ENCODE data around the gene NUDT19.

Gene NUDT19

GRCh38 chr19:32647361-32647760 is 44.3 kb upstream of the NUDT19 start:
- DNase-seq: no peak
- Histone ChIP-seq H3K9me3 (replicated peaks; ENCODE audit: insufficient read depth, low read length) (no peaks in the 10 kb centered on the region), H3K79me2 (ENCODE audit: low read length) (no peaks in the 10 kb centered on the region), H3K4me2 (ENCODE audit: low read depth, low read length) (no peak overlapping the region), H4K20me1 (ENCODE audit: insufficient read depth, low read length) (no peaks in the 10 kb centered on the region), H3K27me3 (replicated peaks; ENCODE audit: insufficient read depth, low read length) (no peaks in the 10 kb centered on the region), H3K9ac (ENCODE audit: low read length) (no peak overlapping the region), H3K9me2 (replicated peaks; ENCODE audit: insufficient read depth, low read length) (no peaks in the 10 kb centered on the region), H3F3A (ENCODE audit: insufficient read depth, low read length) (no peaks in the 10 kb centered on the region), H3K36me3 (replicated peaks; ENCODE audit: insufficient read depth, low read length) (no peaks in the 10 kb centered on the region), H2AFZ (ENCODE audit: low read length) (no peak overlapping the region), H3K4me1 (ENCODE audit: low read length) (no peaks in the 10 kb centered on the region), H3K4me3 (ENCODE audit: low read length) (no peak overlapping the region), H3K27ac (ENCODE audit: low read length) (no peak overlapping the region)
- TF ChIP-seq EZH2phosphoT487 (IDR thresholded peaks at IDR 0.05; ENCODE audit: low read length) (no peak), EZH2 (optimal IDR thresholded peaks at IDR 0.05; ENCODE audit: low read depth, low read length) (no peak), CTCF (IDR thresholded peaks at IDR 0.05; ENCODE audit: low read length) (no peak)

DNA sequence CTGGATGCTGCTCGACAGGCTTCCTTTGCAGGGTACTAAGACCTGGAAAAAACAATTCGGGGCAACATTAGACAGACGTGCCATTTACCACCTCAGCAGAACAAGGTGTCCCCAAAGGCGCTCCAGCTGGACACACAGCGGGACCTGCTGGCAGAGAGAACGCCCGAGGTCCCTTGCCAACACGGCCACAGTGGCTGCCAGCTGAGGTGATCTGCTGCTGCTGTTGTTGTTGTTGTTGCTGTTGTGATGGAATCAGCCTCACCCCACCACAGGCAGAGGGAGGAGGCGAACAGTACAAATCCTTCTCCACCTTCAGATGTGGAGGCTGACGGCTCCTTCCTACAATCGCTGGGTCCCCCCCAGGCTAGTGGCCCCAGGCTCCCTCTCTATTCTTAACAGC is 41.9 kb upstream of the NUDT19 start:
- TF ChIP-seq EZH2 (optimal IDR thresholded peaks at IDR 0.05; ENCODE audit: low read depth, low read length): no peak
- no peak for TF ChIP-seq CTCF (IDR thresholded peaks at IDR 0.05; ENCODE audit: low read length)
- no peak for TF ChIP-seq EZH2phosphoT487 (IDR thresholded peaks at IDR 0.05; ENCODE audit: low read length)
- Histone ChIP-seq H3F3A (ENCODE audit: insufficient read depth, low read length) (no peaks in the 10 kb centered on the region), H3K4me1 (ENCODE audit: low read length) (no peaks in the 10 kb centered on the region), H3K4me2 (ENCODE audit: low read depth, low read length) (no peak overlapping the region), H3K9me3 (replicated peaks; ENCODE audit: insufficient read depth, low read length) (no peaks in the 10 kb centered on the region), H3K27me3 (replicated peaks; ENCODE audit: insufficient read depth, low read length) (no peaks in the 10 kb centered on the region), H3K4me3 (ENCODE audit: low read length) (no peak overlapping the region), H3K9me2 (replicated peaks; ENCODE audit: insufficient read depth, low read length) (no peaks in the 10 kb centered on the region), H2AFZ (ENCODE audit: low read length) (no peak overlapping the region), H3K9ac (ENCODE audit: low read length) (no peak overlapping the region), H3K36me3 (replicated peaks; ENCODE audit: insufficient read depth, low read length) (no peaks in the 10 kb centered on the region), H3K27ac (ENCODE audit: low read length) (no peak overlapping the region), H3K79me2 (ENCODE audit: low read length) (no peaks in the 10 kb centered on the region), H4K20me1 (ENCODE audit: insufficient read depth, low read length) (no peaks in the 10 kb centered on the region)
- DNase-seq: no peak

GRCh38 chr19:32650671-32651070 is 41.0 kb upstream of the NUDT19 start:
- H3K27ac ChIP-seq (ENCODE audit: low read length): no peak overlapping the region
- no peak overlapping the region for H3K4me2 ChIP-seq (ENCODE audit: low read depth, low read length)
- no peaks in the 10 kb centered on the region for H4K20me1 ChIP-seq (ENCODE audit: insufficient read depth, low read length)
- H3K36me3 ChIP-seq (replicated peaks; ENCODE audit: insufficient read depth, low read length): no peaks in the 10 kb centered on the region
- H3K9ac ChIP-seq (ENCODE audit: low read length): no peak overlapping the region
- no peaks in the 10 kb centered on the region for H3K4me1 ChIP-seq (ENCODE audit: low read length)
- no peaks in the 10 kb centered on the region for H3K79me2 ChIP-seq (ENCODE audit: low read length)
- no peaks in the 10 kb centered on the region for H3K9me3 ChIP-seq (replicated peaks; ENCODE audit: insufficient read depth, low read length)
- H3K4me3 ChIP-seq (ENCODE audit: low read length): no peak overlapping the region
- H2AFZ ChIP-seq (ENCODE audit: low read length): no peak overlapping the region
- no peaks in the 10 kb centered on the region for H3K9me2 ChIP-seq (replicated peaks; ENCODE audit: insufficient read depth, low read length)
- no peak for DNase-seq
- H3K27me3 ChIP-seq (replicated peaks; ENCODE audit: insufficient read depth, low read length): no peaks in the 10 kb centered on the region
- no peaks in the 10 kb centered on the region for H3F3A ChIP-seq (ENCODE audit: insufficient read depth, low read length)
- no peak for TF ChIP-seq EZH2phosphoT487 (IDR thresholded peaks at IDR 0.05; ENCODE audit: low read length)
- no peak for TF ChIP-seq CTCF (IDR thresholded peaks at IDR 0.05; ENCODE audit: low read length)
- TF ChIP-seq EZH2 (optimal IDR thresholded peaks at IDR 0.05; ENCODE audit: low read depth, low read length): no peak

All from MM.1S (cell line).